HFF-Myc (cell line): ENCODE measurements around the gene PAMR1.

Source experiments
- DNase-seq: peaks from one replicate; pipeline ENCODE4 v3.0.0-alpha.2; 2011; ENCODE audit warnings: low read depth; ENCODE audit errors: extremely low read depth
- H3K4me3 ChIP-seq: replicated peaks from 2 replicates; pipeline ENCODE4 v1.5.1; 2011; ENCODE audit warnings: low read depth, mild to moderate bottlenecking, control low read depth, low read length
- CTCF ChIP-seq: IDR thresholded peaks from 2 replicates; pipeline ENCODE4 v1.5.1; 2012; ENCODE audit warnings: mild to moderate bottlenecking, low read depth, low read length, control low read depth; ENCODE audit errors: missing control alignments

The PAMR1 gene

GRCh38 chr11:35394941-35395340 lies 130.5 kb downstream of the PAMR1 start:
- no peak for TF ChIP-seq CTCF
- no peak for DNase-seq
- no peak overlapping the region for H3K4me3 ChIP-seq

- no peak overlapping the region for H3K4me3 ChIP-seq
- DNase-seq, result peak; percentile 61
- no peak for TF ChIP-seq CTCF
These were observed 132.3 kb downstream of the PAMR1 start for GRCh38 chr11:35393098-35393497.

GRCh38 chr11:35391922-35392688 lies 133.3 kb downstream of the PAMR1 start:
- TF ChIP-seq CTCF, result peak; percentile 81
- peak; percentile 77 for DNase-seq
- H3K4me3 ChIP-seq, result no peak overlapping the region

GRCh38 chr11:35390737-35391682 lies 134.4 kb downstream of the PAMR1 start:
- DNase-seq, result no peak
- no peak for TF ChIP-seq CTCF
- no peak overlapping the region for H3K4me3 ChIP-seq

- H3K4me3 ChIP-seq, result no peak overlapping the region
- DNase-seq, result no peak
- no peak for TF ChIP-seq CTCF
These were observed 135.4 kb downstream of the PAMR1 start for GRCh38 chr11:35389897-35390465.

- no peak for DNase-seq
- no peak for TF ChIP-seq CTCF
- H3K4me3 ChIP-seq, result no peak overlapping the region
These were observed 136.3 kb downstream of the PAMR1 start for GRCh38 chr11:35389112-35389511.
